Kidney (tissue), 14 donors: ENCODE data around the gene MPDZ. TPM values are rescaled to one million over a fixed set of nuclear protein-coding genes. Genes with fewer than 3 reads are reported as not detected.

Experiments used
- DNase-seq, 5 donors: peaks; one replicate each; pipeline ENCODE4 v3.0.0-alpha.2; 2013 to 2020
- FAIRE-seq: peaks from 2 replicates; lab custom pipeline; 2012; peaks lifted over from hg19 to GRCh38; lab: Jason Lieb, UNC
- H3K27ac ChIP-seq, 2 donors: one replicate each; pipeline ENCODE4 v1.7.0; 2013; ENCODE audit warnings: low read depth in 2 of 2, low read length in 2 of 2, inconsistent platforms in 1 of 2
- H3K27me3 ChIP-seq: one replicate; pipeline ENCODE4 v1.7.1; 2013; ENCODE audit warnings: low read length, inconsistent platforms; ENCODE audit not compliant: control insufficient read depth, insufficient read depth
- H3K36me3 ChIP-seq, 3 donors: one replicate each; pipeline versions ENCODE4 v1.7.0 to v1.7.1; 2013; ENCODE audit warnings: low read length in 3 of 3, control low read depth in 1 of 3, inconsistent platforms in 1 of 3; ENCODE audit not compliant: insufficient read depth in 3 of 3, control insufficient read depth in 2 of 3
- H3K4me1 ChIP-seq, 3 donors: one replicate each; pipeline versions ENCODE4 v1.7.0 to v1.7.1; 2013; ENCODE audit warnings: low read length in 3 of 3, inconsistent platforms in 1 of 3, low read depth in 1 of 3; ENCODE audit not compliant: control insufficient read depth in 2 of 3, insufficient read depth in 2 of 3
- H3K4me3 ChIP-seq, 3 donors: one replicate each; pipeline versions ENCODE4 v1.7.0 to v1.8.1; 2013; ENCODE audit warnings: low read length in 3 of 3, control low read depth in 1 of 3, inconsistent platforms in 1 of 3
- H3K9ac ChIP-seq, 3 donors: one replicate each; pipeline versions ENCODE4 v1.7.0 to v1.7.1; 2013; ENCODE audit warnings: low read length in 3 of 3, control low read depth in 1 of 3, inconsistent platforms in 1 of 3
- H3K9me3 ChIP-seq, 3 donors: one replicate each; pipeline versions ENCODE4 v1.7.0 to v1.7.1; 2013; ENCODE audit warnings: low read length in 3 of 3, control low read depth in 1 of 3, inconsistent platforms in 1 of 3; ENCODE audit not compliant: control insufficient read depth in 2 of 3, insufficient read depth in 1 of 3
- intact Hi-C: fragments of 100-400 bp; cut with DNase I; formaldehyde crosslinking; loops from one replicate; pipeline ENCODE4 v1.11.1; 2022
- polyA plus RNA-seq: library from polyadenylated mRNA; stranded (reverse); fragments of 350-450 nt; fragmentation: Illumina TruSeq; extraction: RNeasy Lipid Tissue Mini Kit (QIAGEN cat#74804); gene quantifications from one replicate; pipeline ENCODE4 v1.2.3, GENCODE V29; 2014; ENCODE audit warnings: low read depth, low replicate concordance; ENCODE audit not compliant: insufficient read depth
- total RNA-seq: library from RNA; stranded (reverse); fragmentation: NEBNext Ultra II Directional; extraction: Animal tissue kit (Norgen Biotek cat#: 25700); gene quantifications from one replicate; pipeline ENCODE4 v1.2.1, GENCODE V29; 2021
- TF ChIP-seq, protein P1 (sequence below): IDR thresholded peaks from 3 replicates; pipeline ENCODE4 v1.5.1; 2012; ENCODE audit warnings: mild to moderate bottlenecking, moderate library complexity, borderline replicate concordance; ENCODE audit not compliant: insufficient read depth; ENCODE audit errors: extremely low read depth
- donor health status: control.
- donor health status: control.
- donor health status: control.
- donor health status: control.
- donor health status: control.
- donor health status: DM: yes; HTN: yes; CAD: no.
- donor health status: Normal renal cell carcinoma (clear cell type).

The MPDZ gene
- total and polyA plus RNA-seq, 2 donors from 2014 or later, result 18.5 to 25.1 TPM

DNA sequence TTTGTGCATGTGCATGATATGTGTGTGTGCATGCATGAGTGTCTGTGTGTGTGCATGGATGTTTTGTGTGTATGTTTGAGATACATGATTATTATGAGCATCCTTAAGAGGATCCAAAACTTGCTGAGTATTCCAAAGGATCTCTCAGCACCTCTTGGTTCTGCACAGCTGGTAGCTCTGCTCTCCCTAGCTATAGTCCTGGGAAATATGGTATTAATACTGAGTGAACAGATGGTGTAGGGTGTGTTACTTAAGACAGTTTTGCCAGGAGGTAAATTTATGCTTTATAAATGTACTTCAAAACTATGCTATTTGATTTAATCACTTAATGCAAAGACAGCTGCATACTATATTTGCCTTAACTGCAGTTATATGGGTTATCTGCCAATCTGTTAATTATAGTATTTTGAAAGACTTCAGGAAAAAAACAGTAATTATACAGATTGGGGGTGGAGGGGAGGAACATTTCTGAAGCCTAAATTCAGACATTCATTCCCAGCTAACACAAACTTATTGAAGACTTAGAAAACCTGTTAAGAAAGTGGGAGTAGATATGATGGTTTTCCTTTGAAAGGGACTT is 215.5 kb downstream of the MPDZ start:
- no peaks in the 10 kb centered on the region for H3K9me3 ChIP-seq
- intact Hi-C loops, result no loop called here
- H3K9ac ChIP-seq, result no peak overlapping the region
- H3K4me3 ChIP-seq, result no peak overlapping the region
- TF ChIP-seq, protein P1, sequence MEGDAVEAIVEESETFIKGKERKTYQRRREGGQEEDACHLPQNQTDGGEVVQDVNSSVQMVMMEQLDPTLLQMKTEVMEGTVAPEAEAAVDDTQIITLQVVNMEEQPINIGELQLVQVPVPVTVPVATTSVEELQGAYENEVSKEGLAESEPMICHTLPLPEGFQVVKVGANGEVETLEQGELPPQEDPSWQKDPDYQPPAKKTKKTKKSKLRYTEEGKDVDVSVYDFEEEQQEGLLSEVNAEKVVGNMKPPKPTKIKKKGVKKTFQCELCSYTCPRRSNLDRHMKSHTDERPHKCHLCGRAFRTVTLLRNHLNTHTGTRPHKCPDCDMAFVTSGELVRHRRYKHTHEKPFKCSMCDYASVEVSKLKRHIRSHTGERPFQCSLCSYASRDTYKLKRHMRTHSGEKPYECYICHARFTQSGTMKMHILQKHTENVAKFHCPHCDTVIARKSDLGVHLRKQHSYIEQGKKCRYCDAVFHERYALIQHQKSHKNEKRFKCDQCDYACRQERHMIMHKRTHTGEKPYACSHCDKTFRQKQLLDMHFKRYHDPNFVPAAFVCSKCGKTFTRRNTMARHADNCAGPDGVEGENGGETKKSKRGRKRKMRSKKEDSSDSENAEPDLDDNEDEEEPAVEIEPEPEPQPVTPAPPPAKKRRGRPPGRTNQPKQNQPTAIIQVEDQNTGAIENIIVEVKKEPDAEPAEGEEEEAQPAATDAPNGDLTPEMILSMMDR, result no peak
- DNase-seq, result no peak
- no peak overlapping the region for H3K27ac ChIP-seq
- no peaks in the 10 kb centered on the region for H3K4me1 ChIP-seq
- no peaks in the 10 kb centered on the region for H3K27me3 ChIP-seq
- H3K36me3 ChIP-seq, result no peaks in the 10 kb centered on the region
- no peak for FAIRE-seq

DNA sequence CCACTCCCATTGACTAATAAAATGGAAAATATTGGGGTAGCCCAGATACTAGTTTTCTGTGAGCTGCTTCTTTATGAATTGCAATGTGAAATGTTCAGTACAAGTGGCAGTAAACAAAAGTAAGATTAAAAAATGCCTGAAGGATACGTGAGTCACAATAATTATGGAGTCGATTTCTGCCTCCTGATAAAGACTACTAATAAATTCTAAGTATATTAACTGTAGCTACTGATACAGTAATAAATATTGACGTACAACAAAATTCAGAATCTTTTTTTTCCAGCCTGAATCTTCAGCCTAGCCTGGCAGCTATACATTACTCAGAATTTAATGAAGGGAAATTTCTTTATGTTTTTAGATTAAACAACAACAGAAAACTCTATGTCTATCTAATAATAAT is 218.1 kb downstream of the MPDZ start:
- no peak overlapping the region for H3K9ac ChIP-seq
- H3K27ac ChIP-seq, result no peak overlapping the region
- intact Hi-C loops, result no loop called here
- H3K4me1 ChIP-seq, result no peaks in the 10 kb centered on the region
- no peak for DNase-seq
- no peaks in the 10 kb centered on the region for H3K9me3 ChIP-seq
- H3K36me3 ChIP-seq, result no peaks in the 10 kb centered on the region
- FAIRE-seq, result no peak
- no peak overlapping the region for H3K4me3 ChIP-seq
- TF ChIP-seq, protein P1, result no peak
- no peaks in the 10 kb centered on the region for H3K27me3 ChIP-seq
